Motor neuron (in vitro differentiated cells): Measurements from ENCODE around the gene ZNF658. TPM values are rescaled to one million over a fixed set of nuclear protein-coding genes. Genes with fewer than 3 reads are reported as not detected.
"Not testable (repeated sequence)": the region's sequence is repeated elsewhere in the genome, so short reads cannot be mapped to it uniquely, and the experiment has no call there.

Experiments used
- ATAC-seq, 8 experiments: fragments of 200-7000 bp; cut with Tn5 transposase; replicated peaks in 6 of 8; 2 replicates each; pipeline ENCODE4 v1.8.0; 2021; ENCODE audit warnings: mild to moderate bottlenecking in 8 of 8, moderate library complexity in 8 of 8
- H3K27ac ChIP-seq, 2 donors: fragments of 250-450 bp; sonication (Bioruptor Pico); 2 replicates each; pipeline ENCODE4 v1.9.0; 2021; ENCODE audit warnings: antibody characterized with exemption in 2 of 2, mild to moderate bottlenecking in 2 of 2, moderate library complexity in 1 of 2
- H3K4me1 ChIP-seq, 2 donors: fragments of 250-450 bp; sonication (Bioruptor Pico); replicated peaks in 1 of 2; 2 replicates each; pipeline ENCODE4 v1.6.1; 2021; ENCODE audit warnings: antibody characterized with exemption in 2 of 2, mild to moderate bottlenecking in 2 of 2, moderate library complexity in 1 of 2
- H3K4me3 ChIP-seq, 5 donors: fragments of 250-450 bp; sonication (Bioruptor Pico); 2 replicates each; pipeline ENCODE4 v1.9.0; 2021; ENCODE audit warnings: antibody characterized with exemption in 5 of 5, mild to moderate bottlenecking in 5 of 5, moderate library complexity in 4 of 5
- WGBS, 10 experiments: fragments of 450-650 bp; shearing (Covaris generic); methylation state at CpG; one replicate each; pipeline ENCODE4 v1.0.0; 2022; 5-methylcytosine and 5-hydroxymethylcytosine counted together
- in situ Hi-C, 9 experiments: fragments of 400-800 bp; cut with MboI; loops; one replicate each; pipeline ENCODE4 v1.15.0; 2021; ENCODE audit warnings: low sequenced_read_pairs in 9 of 9, low pct_unique_long_range_greater_than_20kb in 2 of 9; ENCODE audit not compliant: unreplicated experiment in 9 of 9
- total RNA-seq, 8 experiments: library from RNA; unstranded; fragments of 300-600 nt; gene quantifications; 2 replicates each; pipeline versions ENCODE4 v1.2.3 to v1.2.4, GENCODE V29; 2022

ZNF658 gene
- total RNA-seq, 8 experiments from 2014 or later = 3.4 to 12.7 (median 6.7) TPM

- H3K4me1 ChIP-seq, in situ Hi-C loops, H3K27ac ChIP-seq, H3K4me3 ChIP-seq: not testable (repeated sequence)
- peak in 4 of 8 experiments; percentile 21 to 45 (median 34) for ATAC-seq
- WGBS, 10 experiments = 0% methylated on average over 1 of the region's 5 CpGs; no CpG with 5 or more reads in 9 of the 10 experiments
These were observed 42.1 kb downstream of the ZNF658 start for GRCh38 chr9:66942400-66943155.

DNA sequence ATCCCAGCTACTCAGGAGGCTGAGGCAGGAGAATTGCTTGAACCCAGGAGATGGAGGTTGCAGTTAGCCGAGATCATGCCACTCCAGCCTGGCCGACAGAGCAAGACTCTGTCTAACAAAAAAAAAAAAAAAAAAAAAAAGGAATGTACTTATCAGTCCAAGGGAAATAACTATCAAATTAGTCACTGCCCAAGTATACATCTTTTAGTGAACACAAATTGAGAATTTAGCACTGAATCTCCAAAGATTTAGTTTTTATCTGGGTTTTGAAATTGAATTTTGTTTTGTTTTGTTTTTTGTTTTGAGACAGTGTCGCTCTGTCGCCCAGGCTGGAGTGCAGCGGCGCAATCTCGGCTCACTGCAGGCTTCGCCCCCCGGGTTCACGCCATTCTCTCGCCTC, 52.1 kb downstream of the ZNF658 start:
- H3K27ac ChIP-seq, H3K4me3 ChIP-seq, H3K4me1 ChIP-seq, ATAC-seq, in situ Hi-C loops: not testable (repeated sequence)
- no CpG with 5 or more reads among the region's 11 CpGs for WGBS, 10 experiments

Other genes starting within 250 kb of the ZNF658 start
- gene SPATA31A3, start 91.8 kb downstream of the ZNF658 start, total RNA-seq = under 1 TPM in 5 of 8 experiments, not detected in 3; 0.05 to 0.81 (median 0.22) TPM